HepG2 (cell line): Measurements from ENCODE around the gene EPB41. TPM values are rescaled to one million over a fixed set of nuclear protein-coding genes. Genes with fewer than 3 reads are reported as not detected.
A peak's percentile ranks its signal among the peaks of the same experiment; 100 is the strongest.

ENCODE experiments used
- ARNT ChIP-seq: fragments of 450-650 bp; IDR thresholded peaks from 2 replicates; pipeline ENCODE4 v1.6.1; 2017
- CBX5 ChIP-seq: sonication (generic); formaldehyde crosslinking; IDR thresholded peaks from 2 replicates; pipeline ENCODE4 v1.4.0; 2020; ENCODE audit warnings: missing genetic modification reagents, borderline replicate concordance
- HIVEP1 ChIP-seq: sonication (generic); formaldehyde crosslinking; IDR thresholded peaks from 2 replicates; pipeline ENCODE4 v1.4.0; 2020; ENCODE audit warnings: mild to moderate bottlenecking, missing genetic modification reagents
- MEF2D ChIP-seq: sonication (generic); formaldehyde crosslinking; IDR thresholded peaks from 2 replicates; pipeline ENCODE4 v1.5.1; 2020; ENCODE audit warnings: mild to moderate bottlenecking, missing genetic modification reagents
- NFE2L2 ChIP-seq: fragments of 150-350 bp; IDR thresholded peaks from 2 replicates; pipeline ENCODE4 v1.6.1; 2014; ENCODE audit warnings: low read length
- NFYC ChIP-seq: IDR thresholded peaks from 2 replicates; pipeline ENCODE4 v1.6.1; 2016; ENCODE audit warnings: missing genetic modification reagents, missing compliant biosample characterization
- NKX3-1 ChIP-seq: sonication (generic); formaldehyde crosslinking; IDR thresholded peaks from 2 replicates; pipeline ENCODE4 v1.5.0; 2020; ENCODE audit warnings: missing genetic modification reagents
- NPAS2 ChIP-seq: sonication (generic); formaldehyde crosslinking; IDR thresholded peaks from 2 replicates; pipeline ENCODE4 v1.8.0; 2022; ENCODE audit warnings: mild to moderate bottlenecking, missing genetic modification reagents, borderline replicate concordance
- RARG ChIP-seq: sonication (generic); formaldehyde crosslinking; IDR thresholded peaks from 2 replicates; pipeline ENCODE4 v1.4.0; 2020; ENCODE audit warnings: low read depth, mild to moderate bottlenecking, missing genetic modification reagents
- RXRB ChIP-seq: IDR thresholded peaks from 2 replicates; pipeline ENCODE4 v1.6.1; 2016; ENCODE audit warnings: borderline replicate concordance, missing genetic modification reagents, missing compliant biosample characterization
- SRSF4 ChIP-seq: fragments of 200-400 bp; formaldehyde crosslinking; IDR thresholded peaks from one replicate; pipeline ENCODE4 v1.6.1; 2018; ENCODE audit warnings: mild to moderate bottlenecking, low read depth, low read length, moderate library complexity; ENCODE audit not compliant: poor library complexity, severe bottlenecking
- TAF15 ChIP-seq: fragments of 200-400 bp; formaldehyde crosslinking; IDR thresholded peaks from one replicate; pipeline ENCODE4 v1.6.1; 2018; ENCODE audit warnings: mild to moderate bottlenecking, low read depth, low read length; ENCODE audit not compliant: poor library complexity, severe bottlenecking
- TBX3 ChIP-seq: fragments of 450-650 bp; IDR thresholded peaks from 2 replicates; pipeline ENCODE4 v1.6.1; 2017; ENCODE audit warnings: antibody characterized with exemption, mild to moderate bottlenecking, inconsistent platforms, borderline replicate concordance
- ZFP36 ChIP-seq: fragments of 150-350 bp; IDR thresholded peaks from 2 replicates; pipeline ENCODE4 v1.6.1; 2018; ENCODE audit warnings: borderline replicate concordance, low read length, low read depth; ENCODE audit not compliant: partially characterized antibody
- ZIK1 ChIP-seq: sonication (generic); formaldehyde crosslinking; IDR thresholded peaks from 2 replicates; pipeline ENCODE4 v1.5.0; 2020; ENCODE audit warnings: mild to moderate bottlenecking, low read depth, missing genetic modification reagents, borderline replicate concordance
- ZNF142 ChIP-seq: sonication (generic); formaldehyde crosslinking; IDR thresholded peaks from 2 replicates; pipeline ENCODE4 v1.4.0; 2020; ENCODE audit warnings: missing genetic modification reagents
- ZNF260 ChIP-seq: sonication (generic); formaldehyde crosslinking; IDR thresholded peaks from 2 replicates; pipeline ENCODE4 v1.4.0; 2020; ENCODE audit warnings: missing genetic modification reagents, low read depth, mild to moderate bottlenecking, borderline replicate concordance
- ZNF264 ChIP-seq: sonication (generic); formaldehyde crosslinking; IDR thresholded peaks from 2 replicates; pipeline ENCODE4 v1.4.0; 2020; ENCODE audit warnings: missing genetic modification reagents
- ZNF30 ChIP-seq: sonication (generic); formaldehyde crosslinking; IDR thresholded peaks from 2 replicates; pipeline ENCODE4 v1.5.0; 2020; ENCODE audit warnings: mild to moderate bottlenecking, missing genetic modification reagents
- ZNF335 ChIP-seq: sonication (generic); formaldehyde crosslinking; IDR thresholded peaks from 2 replicates; pipeline ENCODE4 v1.4.0; 2020; ENCODE audit warnings: missing genetic modification reagents
- ZNF773 ChIP-seq: sonication (generic); formaldehyde crosslinking; IDR thresholded peaks from 2 replicates; pipeline ENCODE4 v1.4.0; 2020; ENCODE audit warnings: missing genetic modification reagents, borderline replicate concordance
- polyA plus RNA-seq, 8 experiments: library from polyadenylated mRNA; depleted of rRNA in 3 of 8; stranded (reverse) in 7 of 8; unstranded in 1 of 8; fragments of >200 nt; fragmentation: Illumina TruSeq in 4 of 8; extraction: Trizol in 4 of 8; gene quantifications; 2 replicates each; pipeline versions ENCODE4 v1.2.1 to v1.2.3, GENCODE V29; 2011 to 2016; ENCODE audit warnings: low read depth in 4 of 8, missing spikeins in 1 of 8, mixed read lengths in 1 of 8; ENCODE audit not compliant: insufficient read depth in 1 of 8
- total RNA-seq, 5 experiments: library from RNA; depleted of rRNA; stranded (reverse); fragments of >200 nt; fragmentation: Illumina TruSeq; extraction: Trizol; gene quantifications; 2 replicates each; pipeline ENCODE4 v1.2.3, GENCODE V29; 2016; ENCODE audit warnings: low read depth in 1 of 5
- TF ChIP-seq, protein P1 (sequence below): sonication (generic); formaldehyde crosslinking; IDR thresholded peaks from 2 replicates; pipeline ENCODE4 v1.9.0; 2021; ENCODE audit warnings: missing genetic modification reagents, mild to moderate bottlenecking, borderline replicate concordance
- TF ChIP-seq, protein P2 (sequence below): sonication (generic); formaldehyde crosslinking; IDR thresholded peaks from 2 replicates; pipeline ENCODE4 v1.4.0; 2020; ENCODE audit warnings: missing genetic modification reagents

EPB41 gene
- total and polyA plus RNA-seq, 2 of the 13 experiments (the other 11 are each of a cell fraction or from before 2014, with no cell fraction given) = 34.5 to 46.7 TPM

DNA sequence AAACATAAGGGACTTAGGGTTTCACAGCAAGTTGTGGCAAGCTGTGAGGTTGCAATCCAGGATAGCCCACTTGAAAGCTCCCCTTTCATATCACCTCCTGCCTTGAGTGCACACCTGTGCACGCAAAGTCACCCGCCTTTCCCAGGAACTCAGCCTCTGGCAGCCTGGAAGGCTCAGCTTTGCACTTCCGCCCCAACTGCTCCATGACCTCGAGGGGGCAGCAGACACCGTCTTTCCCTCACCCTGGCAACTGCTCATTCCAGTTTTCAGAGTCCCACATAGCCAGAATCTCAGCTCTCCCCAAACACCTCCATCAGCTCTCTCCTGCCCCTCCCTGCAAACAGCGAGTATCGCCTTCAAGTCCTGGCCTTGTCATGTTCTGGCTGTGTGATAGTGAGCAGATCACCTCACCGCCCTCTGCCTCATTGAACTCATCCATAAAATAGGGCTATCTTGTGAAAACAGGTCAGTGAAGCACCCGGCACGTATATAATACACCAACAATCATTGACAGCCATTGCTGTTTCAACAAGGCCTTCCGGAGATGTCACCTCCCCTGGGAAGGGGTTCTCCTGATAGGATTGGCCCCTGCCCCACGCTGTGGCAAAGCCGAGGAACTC, 32.2 kb upstream of the EPB41 start (continued):
- TF ChIP-seq NFYC (CRISPR knock-in tag) (no peak; the same call in 1 of the 2 replicates), RARG (CRISPR knock-in tag) (no peak), ZIK1 (no peak), MEF2D (CRISPR knock-in tag) (no peak), ZNF142 (CRISPR knock-in tag) (no peak), SRSF4 (no peak), TAF15 (no peak), NFE2L2 (0 out of 2 replicates have a peak, but pooled peaks have one; percentile 24), CBX5 (CRISPR knock-in tag) (peak; percentile 39; the same call in 1 of the 2 replicates), ARNT (no peak), ZNF260 (CRISPR knock-in tag) (no peak), RXRB (CRISPR knock-in tag) (peak; percentile 65), NKX3-1 (CRISPR knock-in tag) (no peak), ZNF773 (CRISPR knock-in tag) (no peak), ZFP36 (peak; percentile 43), ZNF30 (no peak), ZNF264 (CRISPR knock-in tag) (no peak), HIVEP1 (CRISPR knock-in tag) (no peak), NPAS2 (no peak), TBX3 (no peak), ZNF335 (CRISPR knock-in tag) (0 out of 2 replicates have a peak, but pooled peaks have one; percentile 41)
- TF ChIP-seq, protein P1, sequence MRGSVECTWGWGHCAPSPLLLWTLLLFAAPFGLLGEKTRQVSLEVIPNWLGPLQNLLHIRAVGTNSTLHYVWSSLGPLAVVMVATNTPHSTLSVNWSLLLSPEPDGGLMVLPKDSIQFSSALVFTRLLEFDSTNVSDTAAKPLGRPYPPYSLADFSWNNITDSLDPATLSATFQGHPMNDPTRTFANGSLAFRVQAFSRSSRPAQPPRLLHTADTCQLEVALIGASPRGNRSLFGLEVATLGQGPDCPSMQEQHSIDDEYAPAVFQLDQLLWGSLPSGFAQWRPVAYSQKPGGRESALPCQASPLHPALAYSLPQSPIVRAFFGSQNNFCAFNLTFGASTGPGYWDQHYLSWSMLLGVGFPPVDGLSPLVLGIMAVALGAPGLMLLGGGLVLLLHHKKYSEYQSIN (CRISPR knock-in tag) = no peak
- TF ChIP-seq, protein P2, sequence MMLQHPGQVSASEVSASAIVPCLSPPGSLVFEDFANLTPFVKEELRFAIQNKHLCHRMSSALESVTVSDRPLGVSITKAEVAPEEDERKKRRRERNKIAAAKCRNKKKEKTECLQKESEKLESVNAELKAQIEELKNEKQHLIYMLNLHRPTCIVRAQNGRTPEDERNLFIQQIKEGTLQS (CRISPR knock-in tag) = no peak
